Nasal cavity respiratory epithelium epithelial cell of viscerocranial mucosa (primary cell): ENCODE data around the gene PDK3. TPM values are rescaled to one million over a fixed set of nuclear protein-coding genes. Genes with fewer than 3 reads are reported as not detected.

Source experiments
- total RNA-seq: library from RNA; depleted of rRNA; stranded (reverse); fragments of >200 nt; gene quantifications from 2 replicates; pipeline ENCODE4 v1.2.3, GENCODE V29; 2014

Gene PDK3
- 5.1 and 12.5 TPM in 2 replicates for total RNA-seq

GRCh38 chrX:24464836-24465531 lies at the start of gene PDK3:
PDK3 (plus strand) TSS chrX:24465286; CDS start chrX:24465456, 170 bp downstream.

Other genes with a start within 250 kb of the PDK3 start
- not detected in 2 replicates for gene SUPT20HL2, start 151.2 kb upstream of the PDK3 start, total RNA-seq
- not detected in 2 replicates for gene SUPT20HL1, start 104.6 kb upstream of the PDK3 start, total RNA-seq
- 0.21 and 0.34 TPM in 2 replicates for gene PCYT1B, start 182.1 kb downstream of the PDK3 start, total RNA-seq
- gene POLA1, start 228.6 kb downstream of the PDK3 start, total RNA-seq, result 7.5 and 10.8 TPM in 2 replicates